Stomach (tissue), 4 donors: ENCODE data around the gene SNPH.

Source experiments
- CTCF ChIP-seq, 7 experiments: fragments of 450-650 bp in 4 of 7; fragments of 200-600 bp in 3 of 7; sonication (generic) in 3 of 7; IDR thresholded peaks; one replicate each; pipeline ENCODE4 v1.5.1; 2016 to 2019; ENCODE audit warnings: antibody characterized with exemption in 7 of 7, control low read depth in 2 of 7, mild to moderate bottlenecking in 1 of 7
- EP300 ChIP-seq: sonication (generic); formaldehyde crosslinking; IDR thresholded peaks from one replicate; pipeline ENCODE4 v1.6.1; 2017; ENCODE audit warnings: antibody characterized with exemption
- POLR2A ChIP-seq, 4 donors: fragments of 450-650 bp; IDR thresholded peaks; one replicate each; pipeline ENCODE4 v1.6.1; 2016; ENCODE audit warnings: antibody characterized with exemption in 4 of 4, control low read depth in 2 of 4, mild to moderate bottlenecking in 1 of 4, moderate library complexity in 1 of 4
- POLR2AphosphoS5 ChIP-seq, 3 donors: sonication (generic); formaldehyde crosslinking; IDR thresholded peaks; one replicate each; pipeline ENCODE4 v1.6.1; 2016; ENCODE audit warnings: antibody characterized with exemption in 3 of 3

- TF ChIP-seq CTCF (IDR thresholded peaks at IDR 0.05): no peak
- TF ChIP-seq POLR2AphosphoS5 (IDR thresholded peaks at IDR 0.05): no peak
- no peak for TF ChIP-seq POLR2A (IDR thresholded peaks at IDR 0.05)
- no peak for TF ChIP-seq EP300
Measured at GRCh38 chr20:1272368-1273100, 6.4 kb downstream of the SNPH start.
